Fibroblast of pulmonary artery (primary cell): ENCODE data around the gene MOB2.
"Not testable (repeated sequence)": the region's sequence is repeated elsewhere in the genome, so short reads cannot be mapped to it uniquely, and the experiment has no call there.

Experiments
- DNase-seq: peaks from one replicate; pipeline ENCODE4 v3.0.0-alpha.2; 2010; ENCODE audit warnings: low read depth
- H3K4me3 ChIP-seq: replicated peaks from 2 replicates; pipeline ENCODE4 v1.5.1; 2011; ENCODE audit warnings: low read depth, mild to moderate bottlenecking, control low read depth, low read length, moderate library complexity
- TF ChIP-seq, protein P1 (sequence below): IDR thresholded peaks from 2 replicates; pipeline ENCODE4 v1.5.1; 2011; ENCODE audit warnings: mild to moderate bottlenecking, control low read depth, low read length, inconsistent platforms; ENCODE audit errors: missing control alignments

MOB2 gene

GRCh38 chr11:1513326-1514296 is 27.0 kb upstream of the MOB2 start:
- no peak for DNase-seq
- no peak overlapping the region for H3K4me3 ChIP-seq
- TF ChIP-seq, protein P1, sequence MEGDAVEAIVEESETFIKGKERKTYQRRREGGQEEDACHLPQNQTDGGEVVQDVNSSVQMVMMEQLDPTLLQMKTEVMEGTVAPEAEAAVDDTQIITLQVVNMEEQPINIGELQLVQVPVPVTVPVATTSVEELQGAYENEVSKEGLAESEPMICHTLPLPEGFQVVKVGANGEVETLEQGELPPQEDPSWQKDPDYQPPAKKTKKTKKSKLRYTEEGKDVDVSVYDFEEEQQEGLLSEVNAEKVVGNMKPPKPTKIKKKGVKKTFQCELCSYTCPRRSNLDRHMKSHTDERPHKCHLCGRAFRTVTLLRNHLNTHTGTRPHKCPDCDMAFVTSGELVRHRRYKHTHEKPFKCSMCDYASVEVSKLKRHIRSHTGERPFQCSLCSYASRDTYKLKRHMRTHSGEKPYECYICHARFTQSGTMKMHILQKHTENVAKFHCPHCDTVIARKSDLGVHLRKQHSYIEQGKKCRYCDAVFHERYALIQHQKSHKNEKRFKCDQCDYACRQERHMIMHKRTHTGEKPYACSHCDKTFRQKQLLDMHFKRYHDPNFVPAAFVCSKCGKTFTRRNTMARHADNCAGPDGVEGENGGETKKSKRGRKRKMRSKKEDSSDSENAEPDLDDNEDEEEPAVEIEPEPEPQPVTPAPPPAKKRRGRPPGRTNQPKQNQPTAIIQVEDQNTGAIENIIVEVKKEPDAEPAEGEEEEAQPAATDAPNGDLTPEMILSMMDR = no peak

GRCh38 chr11:1512531-1513258 is 26.1 kb upstream of the MOB2 start:
- DNase-seq = not testable (repeated sequence)

GRCh38 chr11:1511937-1512496 is 25.4 kb upstream of the MOB2 start:
- TF ChIP-seq, protein P1 = no peak
- no peak for DNase-seq
- no peak overlapping the region for H3K4me3 ChIP-seq

More at GRCh38 chr11:1512531-1513258, 26.1 kb upstream of the MOB2 start:
- not testable (repeated sequence) for H3K4me3 ChIP-seq

- no peak for DNase-seq
- TF ChIP-seq, protein P1 = no peak
- no peak overlapping the region for H3K4me3 ChIP-seq
Measured at GRCh38 chr11:1510928-1511327, 24.3 kb upstream of the MOB2 start.

GRCh38 chr11:1510351-1510750 is 23.8 kb upstream of the MOB2 start:
- not testable (repeated sequence) for H3K4me3 ChIP-seq, DNase-seq

DNA sequence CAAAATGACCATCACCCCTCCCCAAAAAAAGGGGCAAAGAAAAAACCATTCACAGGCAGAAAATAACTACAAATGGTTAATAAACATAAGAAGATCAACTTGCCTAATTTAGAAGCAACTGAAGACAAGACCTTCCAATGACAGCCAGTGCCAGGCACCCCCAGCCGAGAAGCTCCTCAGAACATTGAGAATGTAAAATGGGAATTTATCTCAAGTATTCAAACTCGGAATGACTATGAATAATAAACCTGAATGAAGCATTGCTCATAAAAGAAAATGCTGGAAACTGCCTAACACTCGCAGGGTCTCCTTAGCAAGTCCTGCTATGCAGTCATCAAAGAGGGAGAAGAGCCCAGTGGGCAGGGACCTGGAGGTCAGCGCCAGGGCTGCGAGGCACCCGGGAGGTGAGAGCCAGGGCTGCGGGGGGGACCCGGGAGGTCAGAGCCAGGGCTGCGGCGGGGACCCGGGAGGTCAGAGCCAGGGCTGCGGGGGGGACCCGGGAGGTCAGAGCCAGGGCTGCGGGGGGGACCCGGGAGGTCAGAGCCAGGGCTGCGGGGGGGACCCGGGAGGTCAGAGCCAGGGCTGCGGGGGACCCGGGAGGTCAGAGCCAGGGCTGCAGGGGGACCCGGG is 23.2 kb upstream of the MOB2 start:
- TF ChIP-seq, protein P1 = no peak
- DNase-seq = no peak
- H3K4me3 ChIP-seq = no peak overlapping the region

DNA sequence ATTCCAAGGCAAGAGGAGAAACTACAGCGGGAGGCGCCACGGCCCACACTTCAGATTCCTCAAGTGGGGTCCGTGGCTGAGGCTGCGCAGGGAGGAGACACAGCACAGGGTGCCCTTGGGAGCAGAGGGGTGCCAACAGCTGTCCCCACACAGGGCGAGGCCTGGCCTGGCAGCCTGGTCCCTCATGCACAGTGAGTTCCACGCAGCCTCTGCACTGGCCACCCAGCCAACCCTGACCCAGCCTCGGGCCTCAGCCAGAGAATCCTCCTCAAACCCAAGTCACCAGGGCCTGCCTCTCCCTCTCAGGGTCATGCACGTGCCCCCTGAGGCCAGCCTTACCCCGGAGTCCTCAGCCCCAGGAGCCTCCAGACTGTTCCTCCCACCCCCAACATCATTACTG is 22.4 kb upstream of the MOB2 start:
- TF ChIP-seq, protein P1 = no peak
- DNase-seq = no peak
- no peak overlapping the region for H3K4me3 ChIP-seq
